BE2C (cell line): Measurements from ENCODE around the gene KCNMA1.
A peak's percentile ranks its signal among the peaks of the same experiment; 100 is the strongest.

ENCODE experiments used
- DNase-seq: peaks from one replicate; pipeline ENCODE4 v3.0.0-alpha.2; 2020
- H3K27me3 ChIP-seq: fragments of 250-450 bp; sonication (Bioruptor Pico); 2 replicates; pipeline ENCODE4 v1.5.1; 2020; ENCODE audit warnings: mild to moderate bottlenecking
- H3K36me3 ChIP-seq: fragments of 250-450 bp; sonication (Bioruptor Pico); 2 replicates; pipeline ENCODE4 v1.5.1; 2020; ENCODE audit warnings: mild to moderate bottlenecking
- H3K4me1 ChIP-seq: fragments of 250-450 bp; sonication (Bioruptor Pico); 2 replicates; pipeline ENCODE4 v1.5.1; 2020
- H3K4me3 ChIP-seq: 2 replicates; pipeline ENCODE4 v1.5.1; 2011; ENCODE audit warnings: low read depth, low read length
- H3K9me3 ChIP-seq: fragments of 250-450 bp; sonication (Bioruptor Pico); 2 replicates; pipeline ENCODE4 v1.5.1; 2020
- CTCF ChIP-seq: IDR thresholded peaks from 2 replicates; pipeline ENCODE4 v1.5.1; 2012; ENCODE audit warnings: mild to moderate bottlenecking, low read depth, low read length

Gene KCNMA1

GRCh38 chr10:77467422-77467963 lies 170.1 kb downstream of the KCNMA1 start:
- Histone ChIP-seq H3K36me3 (no peaks in the 10 kb centered on the region), H3K4me3 (no peak overlapping the region), H3K27me3 (no peaks in the 10 kb centered on the region), H3K9me3 (no peaks in the 10 kb centered on the region), H3K4me1 (peaks cover 15% of the 10 kb centered on the region)
- DNase-seq = no peak
- TF ChIP-seq CTCF = no peak

GRCh38 chr10:77463967-77464745 lies 173.5 kb downstream of the KCNMA1 start:
- TF ChIP-seq CTCF = no peak
- no peaks in the 10 kb centered on the region for H3K9me3 ChIP-seq
- peaks cover 16% of the 10 kb centered on the region for H3K4me1 ChIP-seq
- H3K36me3 ChIP-seq = no peaks in the 10 kb centered on the region
- no peak overlapping the region for H3K4me3 ChIP-seq
- no peak for DNase-seq
- H3K27me3 ChIP-seq = no peaks in the 10 kb centered on the region

GRCh38 chr10:77463499-77463898 lies 174.1 kb downstream of the KCNMA1 start:
- Histone ChIP-seq H3K4me1 (peaks cover 21% of the 10 kb centered on the region), H3K4me3 (no peak overlapping the region), H3K36me3 (no peaks in the 10 kb centered on the region), H3K27me3 (no peaks in the 10 kb centered on the region), H3K9me3 (no peaks in the 10 kb centered on the region)
- no peak for TF ChIP-seq CTCF
- no peak for DNase-seq

- no peak overlapping the region for H3K4me3 ChIP-seq
- H3K4me1 ChIP-seq = peaks cover 17% of the 10 kb centered on the region
- DNase-seq = peak; percentile 29
- H3K27me3 ChIP-seq = no peaks in the 10 kb centered on the region
- no peaks in the 10 kb centered on the region for H3K36me3 ChIP-seq
- no peaks in the 10 kb centered on the region for H3K9me3 ChIP-seq
- TF ChIP-seq CTCF = no peak
These were observed 175.8 kb downstream of the KCNMA1 start for GRCh38 chr10:77461636-77462296.

GRCh38 chr10:77459905-77460304 lies 177.7 kb downstream of the KCNMA1 start:
- Histone ChIP-seq H3K9me3 (no peaks in the 10 kb centered on the region), H3K27me3 (no peaks in the 10 kb centered on the region), H3K4me3 (no peak overlapping the region), H3K36me3 (no peaks in the 10 kb centered on the region), H3K4me1 (peaks cover 26% of the 10 kb centered on the region)
- no peak for TF ChIP-seq CTCF
- DNase-seq = no peak
